Transverse colon (tissue), 4 donors: Measurements from ENCODE around the gene KLK13. TPM values are rescaled to one million over a fixed set of nuclear protein-coding genes. Genes with fewer than 3 reads are reported as not detected.

Experiments used
- DNase-seq: peaks from one replicate; pipeline ENCODE4 v3.0.0-alpha.2; 2019
- H3K27ac ChIP-seq, 4 donors: fragments of 200-600 bp; sonication (generic); 2 replicates each; pipeline ENCODE4 v1.5.1; 2016 to 2018; ENCODE audit warnings: inconsistent platforms in 4 of 4
- H3K27me3 ChIP-seq: fragments of 200-600 bp; sonication (generic); 2 replicates; pipeline ENCODE4 v1.5.1; 2017; ENCODE audit warnings: inconsistent platforms
- H3K36me3 ChIP-seq, 4 donors: fragments of 200-600 bp; sonication (generic); 2 replicates each; pipeline ENCODE4 v1.5.1; 2017 to 2019; ENCODE audit warnings: inconsistent platforms in 4 of 4
- H3K4me1 ChIP-seq, 4 donors: fragments of 200-600 bp; sonication (generic); 2 replicates each; pipeline ENCODE4 v1.5.1; 2017 to 2020; ENCODE audit warnings: inconsistent platforms in 4 of 4
- H3K4me3 ChIP-seq, 4 donors: fragments of 200-600 bp; sonication (generic); 1 replicate in 1 of 4; 2 replicates in 3 of 4; pipeline versions ENCODE4 v1.5.1 to v1.6.1; 2017 to 2019; ENCODE audit warnings: inconsistent platforms in 4 of 4
- H3K9me3 ChIP-seq, 2 donors: fragments of 200-600 bp; sonication (generic); 2 replicates each; pipeline ENCODE4 v1.5.1; 2017 to 2019; ENCODE audit warnings: inconsistent platforms in 2 of 2
- CTCF ChIP-seq, 5 experiments: fragments of 200-600 bp in 3 of 5; fragments of 450-650 bp in 2 of 5; sonication (generic) in 3 of 5; IDR thresholded peaks; 1 replicate in 2 of 5; 2 replicates in 3 of 5; pipeline ENCODE4 v1.5.1; 2016 to 2017; ENCODE audit warnings: antibody characterized with exemption in 5 of 5, inconsistent platforms in 3 of 5, mild to moderate bottlenecking in 2 of 5, moderate library complexity in 1 of 5
- EP300 ChIP-seq: sonication (generic); formaldehyde crosslinking; IDR thresholded peaks from one replicate; pipeline ENCODE4 v1.6.1; 2017; ENCODE audit warnings: antibody characterized with exemption, low read depth
- POLR2A ChIP-seq: fragments of 450-650 bp; IDR thresholded peaks from one replicate; pipeline ENCODE4 v1.6.1; 2016; ENCODE audit warnings: antibody characterized with exemption, mild to moderate bottlenecking, moderate library complexity
- POLR2AphosphoS5 ChIP-seq, 3 donors: sonication (generic); formaldehyde crosslinking; IDR thresholded peaks; one replicate each; pipeline ENCODE4 v1.6.1; 2016; ENCODE audit warnings: antibody characterized with exemption in 3 of 3
- WGBS, 2 donors: methylation state at CpG; one replicate each; pipeline ENCODE4 v1.1.5; 2018; ENCODE audit warnings: low coverage in 1 of 2; 5-methylcytosine and 5-hydroxymethylcytosine counted together
- in situ Hi-C, 4 donors: fragments of 200-750 bp; cut with MboI; loops; one replicate each; pipeline versions ENCODE4 v1.15.0 to v1.15.1; 2017; ENCODE audit warnings: low sequenced_read_pairs in 3 of 4, low pct_ligation_motif_present in 1 of 4, low pct_unique_long_range_greater_than_20kb in 1 of 4
- intact Hi-C: fragments of 100-400 bp; cut with DNase I; formaldehyde crosslinking; loops from one replicate; pipeline ENCODE4 v1.15.1; 2023; ENCODE audit warnings: low total_unique reads
- total RNA-seq, 4 donors: library from RNA; depleted of rRNA; stranded (reverse); fragments of >200 nt; gene quantifications; one replicate each; pipeline ENCODE4 v1.1.0, GENCODE V29; 2016

The KLK13 gene
- total RNA-seq, 4 donors from 2014 or later, result 3.3 TPM; not detected in 3

GRCh38 chr19:51082611-51083010 lies 17.7 kb upstream of the KLK13 start, which contains the start of gene KLK14:
TSS of gene KLK14 (minus strand) at chr19:51082887. CDS start at chr19:51082614, 273 bp downstream.
- TF ChIP-seq POLR2AphosphoS5 (IDR thresholded peaks at IDR 0.05) (no peak), EP300 (no peak), POLR2A (no peak)
- no peaks in the 10 kb centered on the region for H3K36me3 ChIP-seq
- no peak within 1 kb of the TSS for H3K4me3 ChIP-seq
- no peak for DNase-seq
- intact Hi-C loops (no loop called here), in situ Hi-C loops (no loop called here)
- no peaks in the 10 kb centered on the region for H3K9me3 ChIP-seq
- no peak within 1 kb of the TSS for H3K27ac ChIP-seq
- 25% methylated on average over 7 of the region's 7 CpGs; no CpG with 5 or more reads in 1 of the 2 donors for WGBS, 2 donors
- no peaks in the 10 kb centered on the region for H3K4me1 ChIP-seq
- H3K27me3 ChIP-seq, result peaks cover 7% of the 10 kb centered on the region

GRCh38 chr19:51081476-51081875 lies 16.6 kb upstream of the KLK13 start:
- TF ChIP-seq EP300 (no peak), POLR2A (no peak), CTCF (IDR thresholded peaks at IDR 0.05) (no peak), POLR2AphosphoS5 (IDR thresholded peaks at IDR 0.05) (no peak)
- peaks cover 7% of the 10 kb centered on the region for H3K27me3 ChIP-seq
- intact Hi-C loops (no loop called here), in situ Hi-C loops (no loop called here)
- H3K4me1 ChIP-seq, result no peaks in the 10 kb centered on the region
- no peaks in the 10 kb centered on the region for H3K9me3 ChIP-seq
- H3K36me3 ChIP-seq, result no peaks in the 10 kb centered on the region
- no peak overlapping the region for H3K27ac ChIP-seq
- WGBS, 2 donors, result 89 to 100% methylated on average over 1 to 14 of the region's 14 CpGs
- DNase-seq, result no peak
- H3K4me3 ChIP-seq, result no peak overlapping the region

- no peaks in the 10 kb centered on the region for H3K36me3 ChIP-seq
- DNase-seq, result no peak
- no peak for TF ChIP-seq EP300
- TF ChIP-seq POLR2AphosphoS5 (IDR thresholded peaks at IDR 0.05), result no peak
- no peak for TF ChIP-seq POLR2A
- TF ChIP-seq CTCF (IDR thresholded peaks at IDR 0.05), result no peak
- whole genome bisulfite sequencing, 2 donors, result 88% methylated on average over 25 of the region's 27 CpGs; no CpG with 5 or more reads in 1 of the 2 donors
- in situ Hi-C loops (no loop called here), intact Hi-C loops (no loop called here)
- no peak overlapping the region for H3K4me3 ChIP-seq
- no peak overlapping the region for H3K27ac ChIP-seq
- peaks cover 10% of the 10 kb centered on the region for H3K27me3 ChIP-seq
- H3K9me3 ChIP-seq, result no peaks in the 10 kb centered on the region
- H3K4me1 ChIP-seq, result no peaks in the 10 kb centered on the region
Measured at GRCh38 chr19:51079481-51080110, 14.7 kb upstream of the KLK13 start.

GRCh38 chr19:51078731-51079130 lies 13.8 kb upstream of the KLK13 start:
- Histone ChIP-seq H3K27ac (no peak overlapping the region), H3K4me3 (no peak overlapping the region), H3K36me3 (no peaks in the 10 kb centered on the region), H3K9me3 (no peaks in the 10 kb centered on the region), H3K27me3 (peaks cover 10% of the 10 kb centered on the region), H3K4me1 (no peaks in the 10 kb centered on the region)
- in situ Hi-C loops, result no loop called here
- no peak for DNase-seq
- TF ChIP-seq POLR2A, result no peak
- TF ChIP-seq POLR2AphosphoS5 (IDR thresholded peaks at IDR 0.05), result no peak
- TF ChIP-seq EP300, result no peak
- no peak for TF ChIP-seq CTCF (IDR thresholded peaks at IDR 0.05)
- intact Hi-C loops, result no loop called here
- WGBS, 2 donors, result 79% methylated on average over 6 of the region's 6 CpGs; no CpG with 5 or more reads in 1 of the 2 donors
